SK-N-SH (cell line): Measurements from ENCODE around the gene TBX1. TPM values are rescaled to one million over a fixed set of nuclear protein-coding genes. Genes with fewer than 3 reads are reported as not detected.

Experiments
- CTCF ChIA-PET: fragments of 300-600, 350-600 bp; formaldehyde crosslinking; extraction: SDS; loops from one replicate; lab custom pipeline; 2021; lab: Yijun Ruan, JAX
- POLR2A ChIA-PET: fragments of 350-600 bp; sonication (Branson Sonifier 250); formaldehyde crosslinking; extraction: SDS; loops from one replicate; lab custom pipeline; 2020; ENCODE audit warnings: antibody characterized with exemption, inconsistent platforms; lab: Yijun Ruan, JAX
- DNase-seq: peaks from one replicate; pipeline ENCODE4 v3.0.0; 2012
- H2AFZ ChIP-seq: fragments of 200-600 bp; sonication (generic); 2 replicates; pipeline ENCODE4 v1.8.1; 2016; ENCODE audit warnings: antibody characterized with exemption, mild to moderate bottlenecking, low read depth
- H3F3A ChIP-seq: fragments of 200-600 bp; sonication (generic); replicated peaks from 2 replicates; pipeline ENCODE3; 2016; ENCODE audit warnings: antibody characterized with exemption, mild to moderate bottlenecking; ENCODE audit not compliant: insufficient read depth
- H3K27ac ChIP-seq, 2 experiments: fragments of 200-500 bp in 1 of 2; fragments of 200-600 bp in 1 of 2; sonication (Bioruptor generic) in 1 of 2; sonication (generic), shearing (Covaris generic) in 1 of 2; 2 replicates each; pipeline versions ENCODE4 v1.5.1 to v1.6.1; 2014 to 2016; ENCODE audit warnings: low read depth in 2 of 2, inconsistent platforms in 1 of 2, low read length in 1 of 2, mild to moderate bottlenecking in 1 of 2, mixed read lengths in 1 of 2
- H3K27me3 ChIP-seq: fragments of 200-600 bp; sonication (generic), shearing (Covaris generic); 2 replicates; pipeline ENCODE4 v1.6.1; 2016; ENCODE audit warnings: mixed run types; ENCODE audit not compliant: insufficient read depth
- H3K36me3 ChIP-seq, 2 experiments: fragments of 200-500 bp in 1 of 2; fragments of 200-600 bp in 1 of 2; sonication (Bioruptor generic) in 1 of 2; sonication (generic) in 1 of 2; replicated peaks in 1 of 2; 2 replicates each; pipeline versions ENCODE3 to v1.5.1; 2014 to 2016; ENCODE audit warnings: low read length in 1 of 2, mild to moderate bottlenecking in 1 of 2; ENCODE audit not compliant: insufficient read depth in 2 of 2, control insufficient read depth in 1 of 2
- H3K4me1 ChIP-seq, 2 experiments: fragments of 200-500 bp in 1 of 2; fragments of 200-600 bp in 1 of 2; sonication (Bioruptor generic) in 1 of 2; sonication (generic), shearing (Covaris generic) in 1 of 2; 2 replicates each; pipeline versions ENCODE4 v1.5.1 to v1.6.1; 2014 to 2016; ENCODE audit warnings: low read depth in 1 of 2, low read length in 1 of 2, mixed run types in 1 of 2; ENCODE audit not compliant: insufficient read depth in 2 of 2, control insufficient read depth in 1 of 2
- H3K4me2 ChIP-seq: fragments of 200-600 bp; sonication (generic), shearing (Covaris generic); 2 replicates; pipeline ENCODE4 v1.6.1; 2017; ENCODE audit warnings: mixed run types
- H3K4me3 ChIP-seq, 2 experiments: fragments of 200-500 bp in 1 of 2; fragments of 200-600 bp in 1 of 2; sonication (Bioruptor generic) in 1 of 2; sonication (generic), shearing (Covaris generic) in 1 of 2; 2 replicates each; pipeline versions ENCODE4 v1.5.1 to v1.8.1; 2014 to 2016; ENCODE audit warnings: low read depth in 2 of 2, inconsistent platforms in 1 of 2, low read length in 1 of 2, mild to moderate bottlenecking in 1 of 2, mixed read lengths in 1 of 2, moderate library complexity in 1 of 2
- H3K79me2 ChIP-seq: fragments of 200-600 bp; sonication (generic); 2 replicates; pipeline ENCODE4 v1.8.1; 2017; ENCODE audit warnings: mild to moderate bottlenecking; ENCODE audit not compliant: insufficient read depth
- H3K9ac ChIP-seq: fragments of 200-600 bp; sonication (generic); 2 replicates; pipeline ENCODE4 v1.6.1; 2017; ENCODE audit warnings: mixed run types
- H3K9me2 ChIP-seq: fragments of 200-600 bp; sonication (generic); 2 replicates; pipeline ENCODE4 v1.6.1; 2017; ENCODE audit warnings: mixed run types
- H3K9me3 ChIP-seq: fragments of 200-600 bp; sonication (generic); 2 replicates; pipeline ENCODE4 v1.6.1; 2017; ENCODE audit warnings: mixed run types, mild to moderate bottlenecking, moderate library complexity
- H4K20me1 ChIP-seq: fragments of 200-600 bp; sonication (generic); 2 replicates; pipeline ENCODE4 v1.6.1; 2017; ENCODE audit warnings: mild to moderate bottlenecking, mixed run types; ENCODE audit not compliant: insufficient read depth
- CHD2 ChIP-seq: fragments of 150-350 bp; IDR thresholded peaks from 2 replicates; pipeline ENCODE4 v1.6.1; 2018; ENCODE audit warnings: low read length; ENCODE audit not compliant: partially characterized antibody
- FOXJ3 ChIP-seq: sonication (generic); formaldehyde crosslinking; IDR thresholded peaks from 2 replicates; pipeline ENCODE4 v1.5.1; 2020; ENCODE audit warnings: mild to moderate bottlenecking, missing genetic modification reagents
- GATA2 ChIP-seq: sonication (generic); formaldehyde crosslinking; IDR thresholded peaks from 2 replicates; pipeline ENCODE4 v1.5.0; 2020; ENCODE audit warnings: mild to moderate bottlenecking, missing genetic modification reagents
- JUND ChIP-seq: IDR thresholded peaks from 2 replicates; pipeline ENCODE4 v1.4.0; 2012
- MXI1 ChIP-seq: IDR thresholded peaks from 2 replicates; pipeline ENCODE4 v1.6.1; 2012; ENCODE audit warnings: mild to moderate bottlenecking, low read depth, low read length, improper control_type of control experiment
- NFIC ChIP-seq: IDR thresholded peaks from 2 replicates; pipeline ENCODE4 v1.4.0; 2012; ENCODE audit warnings: borderline replicate concordance
- POLR2AphosphoS5 ChIP-seq: IDR thresholded peaks from 2 replicates; pipeline ENCODE4 v1.6.1; 2012; ENCODE audit warnings: low read depth, low read length
- RXRA ChIP-seq: IDR thresholded peaks from 2 replicates; pipeline ENCODE4 v1.4.0; 2012; ENCODE audit warnings: low read depth, mild to moderate bottlenecking, borderline replicate concordance
- SIN3A ChIP-seq: IDR thresholded peaks from 2 replicates; pipeline ENCODE4 v1.6.1; 2012; ENCODE audit warnings: low read depth, mild to moderate bottlenecking, low read length, moderate library complexity, borderline replicate concordance
- WGBS: methylation state at CpG from one replicate; pipeline ENCODE4 v1.1.6; 2017; ENCODE audit warnings: low lambda C conversion rate; 5-methylcytosine and 5-hydroxymethylcytosine counted together
- polyA plus RNA-seq, 3 experiments: library from polyadenylated mRNA; depleted of rRNA; stranded (reverse); fragments of >200 nt; gene quantifications; 2 replicates each; pipeline ENCODE4 v1.2.3, GENCODE V29; 2012
- TF ChIP-seq, protein P1 (sequence below): IDR thresholded peaks from 2 replicates; pipeline ENCODE4 v1.4.0; 2012; ENCODE audit warnings: low read depth
- TF ChIP-seq, protein P2 (sequence below): fragments of 150-350 bp; IDR thresholded peaks from 2 replicates; pipeline ENCODE4 v1.6.1; 2017; ENCODE audit warnings: antibody characterized with exemption, low read length, low read depth, borderline replicate concordance

TBX1 gene
- polyA plus RNA-seq, 1 of the 3 experiments (the other 2 are of a cell fraction), result not detected

DNA sequence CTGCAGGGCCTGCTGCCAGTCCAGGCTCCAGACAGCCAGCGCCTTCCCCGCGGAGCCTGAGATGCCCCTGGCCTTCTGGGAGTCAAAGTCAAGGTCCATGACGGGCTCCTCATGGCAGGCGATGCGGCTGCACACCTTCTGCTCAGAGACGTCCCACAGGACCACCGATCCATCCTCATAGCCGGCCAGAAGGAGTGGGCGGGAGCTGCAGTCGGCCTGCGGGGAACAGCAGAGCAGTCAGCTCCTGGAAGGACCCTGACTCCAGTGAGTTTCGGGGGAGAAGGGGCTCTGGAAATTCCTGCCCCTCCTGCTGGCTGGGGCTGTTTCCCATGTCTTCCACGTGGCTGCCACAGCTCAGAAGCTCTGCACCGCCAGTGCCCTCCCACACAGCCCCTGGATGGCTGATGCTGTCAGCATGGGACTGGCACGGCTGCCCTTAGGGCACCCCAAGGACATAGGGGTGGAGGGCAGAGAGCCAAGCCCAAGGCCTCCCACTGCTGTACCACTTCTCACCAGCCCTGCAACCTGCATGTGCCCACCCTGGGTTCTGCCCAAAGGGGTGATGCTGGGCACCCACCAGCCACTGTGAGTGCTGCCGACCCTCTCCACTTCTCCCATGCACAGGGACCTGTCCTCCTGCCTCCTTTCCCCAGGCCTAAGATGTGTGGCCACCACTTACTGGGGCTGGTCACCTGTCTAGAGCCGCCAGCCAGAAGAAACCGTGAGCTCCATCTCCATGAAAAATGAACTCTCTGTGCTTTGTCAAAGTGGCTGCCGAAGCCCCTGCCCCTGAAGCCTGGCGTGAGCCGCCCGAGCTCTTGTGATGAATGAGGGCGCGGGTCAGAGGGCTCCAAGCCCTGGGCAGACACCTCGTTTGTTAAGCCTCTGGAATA is 41.7 kb downstream of the TBX1 start:
- no peaks in the 10 kb centered on the region for H3F3A ChIP-seq
- no peaks in the 10 kb centered on the region for H3K9me3 ChIP-seq
- CTCF ChIA-PET, result interaction anchor here (0.7 to 2.3 kb wide), 4 partner anchors 8 to 72 kb away, joined by 3 to 12 read pairs (median 6); no protein-coding TSS in a partner anchor
- no peaks in the 10 kb centered on the region for H3K36me3 ChIP-seq
- no peak overlapping the region for H2AFZ ChIP-seq
- WGBS, result 93% methylated on average over 23 of the region's 26 CpGs
- no peak overlapping the region; a peak in 1 of 4 replicates for H3K27ac ChIP-seq
- no peaks in the 10 kb centered on the region for H3K27me3 ChIP-seq
- H4K20me1 ChIP-seq, result no peaks in the 10 kb centered on the region
- H3K79me2 ChIP-seq, result no peaks in the 10 kb centered on the region
- peak; percentile 39 for DNase-seq
- POLR2A ChIA-PET, result no interaction called here
- no peak overlapping the region for H3K9ac ChIP-seq
- peaks cover 17 to 67% of the 10 kb centered on the region in 2 experiments; a peak in 3 of 4 replicates for H3K4me1 ChIP-seq
- H3K9me2 ChIP-seq, result no peaks in the 10 kb centered on the region
- H3K4me3 ChIP-seq, result no peak overlapping the region
- no peak overlapping the region for H3K4me2 ChIP-seq
- TF ChIP-seq MXI1 (no peak), CHD2 (no peak), FOXJ3 (CRISPR knock-in tag) (no peak), NFIC (no peak), JUND (no peak), POLR2AphosphoS5 (no peak), RXRA (no peak)

DNA sequence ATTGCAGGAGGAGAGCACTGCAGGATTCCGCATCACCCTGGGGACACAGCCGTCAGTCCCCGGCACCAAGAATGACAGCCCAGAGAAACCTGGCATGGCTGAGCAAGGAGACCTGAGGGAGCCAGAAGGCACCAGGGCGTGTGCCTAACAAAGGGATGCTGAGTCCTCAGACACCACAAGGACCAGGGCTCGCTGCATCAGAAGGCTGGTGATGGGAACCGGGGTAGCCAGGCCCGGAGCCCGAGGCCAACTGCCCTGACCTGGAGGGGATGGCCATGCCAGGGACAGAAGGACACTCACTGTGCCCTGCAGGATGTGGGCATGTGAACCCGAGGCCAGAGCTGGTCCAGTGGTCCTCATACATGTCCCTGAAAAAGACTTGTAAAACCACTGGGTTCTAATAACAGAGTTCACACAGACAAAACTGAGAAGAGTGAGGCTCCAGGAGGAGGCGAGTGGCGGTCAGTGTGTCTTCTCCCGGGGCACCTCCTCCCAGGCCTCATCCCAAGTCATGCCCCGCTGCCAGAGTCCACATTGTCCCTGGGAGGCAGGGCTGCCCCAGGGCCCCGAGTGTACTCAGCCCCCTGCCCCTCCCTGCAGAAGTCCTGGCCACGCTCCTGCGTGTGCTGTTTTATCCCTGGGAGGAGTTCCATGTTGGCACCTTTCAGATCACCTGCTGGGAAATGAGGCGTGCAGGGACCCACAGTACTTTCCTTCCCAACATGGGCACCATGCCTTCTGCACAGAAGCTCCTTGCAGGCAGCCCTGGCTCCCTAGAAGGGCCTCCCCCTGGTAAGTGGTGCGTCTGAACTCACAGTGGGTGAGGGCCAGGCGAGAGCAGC is 42.5 kb downstream of the TBX1 start:
- 95% methylated on average over 15 of the region's 19 CpGs for WGBS
- no peaks in the 10 kb centered on the region for H3K9me2 ChIP-seq
- no peak overlapping the region for H3K27ac ChIP-seq
- peaks cover 17 to 65% of the 10 kb centered on the region in 2 experiments; a peak in 3 of 4 replicates for H3K4me1 ChIP-seq
- ChIA-PET POLR2A (no interaction called here), CTCF (interaction anchor here (2.3 kb wide), 1 partner anchor 72 kb away, joined by 4 read pairs; no protein-coding TSS in a partner anchor)
- no peaks in the 10 kb centered on the region for H3K79me2 ChIP-seq
- H4K20me1 ChIP-seq, result no peaks in the 10 kb centered on the region
- H3F3A ChIP-seq, result no peaks in the 10 kb centered on the region
- no peaks in the 10 kb centered on the region for H3K36me3 ChIP-seq
- DNase-seq, result peak; percentile 19
- TF ChIP-seq, protein P1, sequence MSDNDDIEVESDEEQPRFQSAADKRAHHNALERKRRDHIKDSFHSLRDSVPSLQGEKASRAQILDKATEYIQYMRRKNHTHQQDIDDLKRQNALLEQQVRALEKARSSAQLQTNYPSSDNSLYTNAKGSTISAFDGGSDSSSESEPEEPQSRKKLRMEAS, result no peak
- TF ChIP-seq, protein P2, sequence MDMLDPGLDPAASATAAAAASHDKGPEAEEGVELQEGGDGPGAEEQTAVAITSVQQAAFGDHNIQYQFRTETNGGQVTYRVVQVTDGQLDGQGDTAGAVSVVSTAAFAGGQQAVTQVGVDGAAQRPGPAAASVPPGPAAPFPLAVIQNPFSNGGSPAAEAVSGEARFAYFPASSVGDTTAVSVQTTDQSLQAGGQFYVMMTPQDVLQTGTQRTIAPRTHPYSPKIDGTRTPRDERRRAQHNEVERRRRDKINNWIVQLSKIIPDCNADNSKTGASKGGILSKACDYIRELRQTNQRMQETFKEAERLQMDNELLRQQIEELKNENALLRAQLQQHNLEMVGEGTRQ, result no peak
- TF ChIP-seq NFIC (no peak), GATA2 (CRISPR knock-in tag) (no peak), SIN3A (no peak)
- no peaks in the 10 kb centered on the region for H3K27me3 ChIP-seq
- H3K4me3 ChIP-seq, result no peak overlapping the region
- H3K9me3 ChIP-seq, result no peaks in the 10 kb centered on the region
- H3K4me2 ChIP-seq, result no peak overlapping the region
- H2AFZ ChIP-seq, result no peak overlapping the region
- H3K9ac ChIP-seq, result no peak overlapping the region
